ENCODE data around the gene ZFAND2B.

ZFAND2B gene, protein sequence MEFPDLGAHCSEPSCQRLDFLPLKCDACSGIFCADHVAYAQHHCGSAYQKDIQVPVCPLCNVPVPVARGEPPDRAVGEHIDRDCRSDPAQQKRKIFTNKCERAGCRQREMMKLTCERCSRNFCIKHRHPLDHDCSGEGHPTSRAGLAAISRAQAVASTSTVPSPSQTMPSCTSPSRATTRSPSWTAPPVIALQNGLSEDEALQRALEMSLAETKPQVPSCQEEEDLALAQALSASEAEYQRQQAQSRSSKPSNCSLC

DNA sequence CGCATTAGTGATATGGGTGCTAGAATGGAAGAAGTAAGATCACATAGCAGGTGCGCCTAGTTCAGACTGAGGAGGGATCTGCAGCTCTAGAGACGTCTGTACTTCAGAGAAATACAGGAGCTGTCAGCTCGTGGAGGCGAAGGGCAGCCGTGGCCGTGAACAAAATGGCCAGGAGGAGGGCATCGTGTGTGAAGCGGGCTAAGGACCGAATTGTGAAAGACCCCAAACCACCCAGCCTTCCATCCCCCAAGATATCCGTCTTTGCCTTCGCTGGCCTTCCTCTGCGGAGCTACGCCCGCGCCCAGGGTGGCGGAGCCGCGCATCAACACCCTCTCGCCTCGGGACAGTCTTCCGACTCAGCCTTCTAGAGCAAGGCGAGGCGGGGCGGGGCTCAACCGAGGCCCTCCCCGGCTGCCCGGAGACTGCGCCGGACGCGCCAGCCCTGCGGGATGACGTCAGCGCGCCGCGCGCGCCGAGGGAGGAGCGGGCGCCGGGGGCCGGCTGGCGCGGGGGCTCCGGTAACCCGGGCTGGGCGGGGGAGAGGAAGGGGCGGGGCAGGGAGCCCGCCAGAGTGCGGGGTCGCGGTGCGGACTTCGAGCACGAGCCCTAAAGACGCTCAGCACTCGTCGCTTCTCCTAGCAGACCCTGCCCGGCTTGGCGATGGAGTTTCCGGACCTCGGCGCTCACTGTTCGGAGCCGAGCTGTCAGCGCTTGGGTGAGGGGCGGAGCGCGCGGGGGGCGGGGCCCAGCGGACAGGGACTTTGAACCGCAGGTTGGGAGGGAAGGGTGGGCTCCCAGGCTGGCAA lies at the start of gene ZFAND2B:
Gene ZFAND2B, plus strand, starts transcription at position 455 of the 806 bp plus-strand sequence. Its CDS starts 206 bp downstream, at position 661.
- DNase-seq (ENCODE audit: low spot score) = peak; percentile 93

DNA sequence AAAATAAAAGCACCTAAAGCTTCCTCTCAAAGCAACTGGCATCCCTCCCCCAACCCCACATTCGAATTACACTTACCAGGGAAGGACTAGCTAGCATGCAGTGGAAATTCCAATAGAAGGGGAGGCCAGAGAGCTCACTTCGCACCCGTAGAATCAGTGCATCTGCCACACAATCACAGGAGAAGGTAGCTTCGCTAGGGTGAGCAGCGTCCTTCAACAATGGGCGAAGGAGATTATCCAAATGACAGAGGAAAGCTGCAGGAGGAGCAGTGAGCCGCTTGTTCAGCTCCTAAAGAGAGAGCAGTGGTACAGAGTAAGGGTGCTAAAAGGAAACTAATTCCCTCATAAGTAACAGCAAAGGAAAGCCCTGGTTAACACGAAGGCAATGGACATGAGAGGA lies 49.2 kb upstream of the ZFAND2B start:
- DNase-seq (ENCODE audit: low spot score) = no peak

DNA sequence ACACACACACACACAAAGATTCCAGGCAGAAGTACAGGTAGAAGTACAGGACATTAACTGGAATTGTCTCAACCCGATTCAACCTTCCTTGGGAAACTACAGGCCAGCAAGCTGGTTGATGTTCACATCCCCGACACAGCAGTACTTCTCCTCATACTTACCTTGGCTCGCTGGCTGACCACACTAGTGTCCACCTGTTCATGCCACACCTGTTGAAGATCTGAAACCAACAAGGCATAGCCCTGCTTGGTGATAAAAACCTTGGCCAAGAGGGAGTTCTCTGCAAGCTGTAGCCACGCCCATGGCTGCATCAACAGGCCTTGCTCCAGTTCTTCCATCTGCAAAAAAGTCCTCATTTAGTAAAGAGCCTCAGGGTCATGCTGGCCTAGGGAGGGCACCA lies 48.6 kb upstream of the ZFAND2B start:
- no peak for DNase-seq (ENCODE audit: low spot score)

DNA sequence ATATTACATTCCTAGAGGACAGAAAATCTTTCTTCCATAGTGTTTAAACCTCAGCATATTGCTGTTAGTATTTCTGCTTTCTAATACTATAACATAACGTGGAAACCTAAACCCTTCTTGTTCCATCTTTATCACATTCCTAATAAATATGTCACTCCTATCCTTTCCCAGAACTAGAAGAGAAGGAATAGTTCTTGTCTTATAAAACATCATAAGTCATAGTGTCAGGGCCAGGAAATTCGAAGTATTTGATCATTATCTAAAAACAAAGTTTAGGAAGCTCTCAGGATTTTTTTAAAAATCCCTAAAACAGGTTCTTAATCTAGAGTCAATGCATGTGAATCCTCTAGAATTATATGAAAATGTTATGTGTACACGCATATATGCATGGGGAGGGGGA lies 48.0 kb upstream of the ZFAND2B start:
- no peak for DNase-seq (ENCODE audit: low spot score)

DNA sequence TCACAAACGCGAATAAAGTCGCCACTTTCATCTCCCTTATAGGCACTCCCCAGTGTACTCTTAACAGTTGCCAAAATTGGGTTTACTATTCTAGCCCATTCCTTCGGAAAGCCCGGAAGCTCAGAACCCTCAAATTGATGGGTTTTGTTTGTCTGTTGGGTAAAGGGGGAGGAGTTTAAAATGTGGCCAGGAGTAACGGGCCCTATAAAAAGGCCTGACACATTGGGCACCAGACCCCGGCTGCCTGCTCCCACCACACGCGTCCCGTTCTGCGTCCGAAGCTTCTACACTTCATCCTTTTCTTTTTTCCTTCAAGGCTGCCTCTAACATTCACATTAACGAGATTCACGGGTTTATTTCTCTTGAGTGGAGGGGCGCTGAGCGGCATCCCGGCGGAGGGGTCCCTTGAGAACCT lies 46.8 kb upstream of the ZFAND2B start:
- DNase-seq (ENCODE audit: low spot score) = no peak

DNA sequence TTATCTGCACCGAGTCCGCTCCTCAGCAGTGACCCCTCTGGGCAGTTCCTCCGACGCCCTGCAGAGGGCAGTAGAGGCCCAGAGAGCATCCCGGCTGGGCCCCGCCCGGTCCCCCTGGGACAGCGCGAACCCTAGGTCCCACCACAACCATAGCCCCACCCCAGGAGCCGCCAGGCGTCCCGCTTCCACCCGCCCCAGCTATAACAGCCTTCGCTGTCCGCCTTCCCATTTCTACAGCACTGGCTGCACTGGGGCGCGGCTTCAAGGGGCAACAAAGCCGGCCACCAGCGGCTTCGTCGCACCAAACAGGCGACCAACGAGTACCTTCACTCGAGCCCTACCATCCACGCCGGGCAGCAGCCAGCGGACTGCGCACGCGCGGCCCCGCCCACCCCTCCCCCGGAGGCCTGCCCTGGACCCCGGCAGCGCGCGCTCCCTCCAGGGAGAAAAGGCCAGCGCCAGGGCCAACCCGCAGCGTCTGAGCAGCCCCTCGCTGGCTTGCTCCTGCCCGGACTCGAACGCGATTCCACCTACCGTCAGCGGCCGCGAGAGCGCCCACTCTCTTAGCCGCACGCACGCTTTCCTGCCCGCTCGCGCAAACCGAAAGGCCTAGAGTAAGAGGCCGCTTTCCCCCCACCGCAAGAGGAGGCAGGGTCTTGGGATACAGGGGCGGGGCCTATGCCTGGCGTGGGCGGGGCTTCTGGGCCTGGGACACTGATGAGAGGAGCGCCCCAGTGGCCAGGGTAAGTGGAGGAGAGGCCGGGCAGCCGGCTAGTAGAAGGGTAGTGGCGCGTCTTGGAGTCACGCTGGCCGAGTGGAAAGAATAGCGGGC lies 46.2 kb upstream of the ZFAND2B start, which contains the start of gene NHEJ1:
Gene NHEJ1, minus strand, starts transcription at position 630 of the 832 bp plus-strand sequence. CDS start 2,453 bp downstream, outside the sequence.
- peak; percentile 97 for DNase-seq (ENCODE audit: low spot score)

DNA sequence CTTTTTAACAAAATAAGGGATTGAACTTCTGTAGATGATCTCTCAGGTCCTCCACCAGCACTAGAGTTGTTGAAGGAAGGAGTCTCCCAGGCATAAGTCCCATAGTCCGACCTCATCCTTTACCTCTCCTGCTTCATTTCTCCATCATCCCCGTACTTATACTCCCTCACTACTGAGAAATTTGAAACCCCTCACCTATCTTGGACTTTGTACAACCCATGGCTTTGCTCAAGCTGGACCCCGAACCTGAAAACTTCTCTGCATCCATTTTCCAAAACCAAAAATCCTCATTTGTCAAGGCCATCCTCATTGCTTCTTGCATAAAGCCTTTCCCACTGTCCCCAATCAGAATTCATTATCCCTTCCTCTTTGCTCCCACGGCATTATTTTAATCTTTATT lies 45.5 kb upstream of the ZFAND2B start:
- DNase-seq (ENCODE audit: low spot score) = no peak

DNA sequence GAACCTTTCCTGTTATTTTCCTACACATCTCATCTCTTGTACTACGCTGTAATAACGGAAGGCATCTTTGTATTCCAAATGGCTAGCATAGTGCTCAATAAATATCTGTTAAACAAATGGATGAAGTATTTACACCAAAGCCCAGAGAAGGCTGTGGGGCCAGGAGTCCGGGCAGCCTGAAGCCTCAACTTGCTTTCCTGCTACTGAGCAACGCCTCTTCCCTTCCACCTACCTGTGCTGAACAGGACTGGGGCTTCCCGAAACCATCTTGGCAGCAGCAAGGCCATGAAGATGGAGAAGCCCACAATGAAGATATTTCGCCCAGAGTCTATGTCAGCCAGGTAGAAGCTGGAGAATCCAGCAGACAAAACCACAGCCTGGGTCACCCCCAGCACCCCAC lies 43.4 kb upstream of the ZFAND2B start:
- DNase-seq (ENCODE audit: low spot score) = no peak

DNA sequence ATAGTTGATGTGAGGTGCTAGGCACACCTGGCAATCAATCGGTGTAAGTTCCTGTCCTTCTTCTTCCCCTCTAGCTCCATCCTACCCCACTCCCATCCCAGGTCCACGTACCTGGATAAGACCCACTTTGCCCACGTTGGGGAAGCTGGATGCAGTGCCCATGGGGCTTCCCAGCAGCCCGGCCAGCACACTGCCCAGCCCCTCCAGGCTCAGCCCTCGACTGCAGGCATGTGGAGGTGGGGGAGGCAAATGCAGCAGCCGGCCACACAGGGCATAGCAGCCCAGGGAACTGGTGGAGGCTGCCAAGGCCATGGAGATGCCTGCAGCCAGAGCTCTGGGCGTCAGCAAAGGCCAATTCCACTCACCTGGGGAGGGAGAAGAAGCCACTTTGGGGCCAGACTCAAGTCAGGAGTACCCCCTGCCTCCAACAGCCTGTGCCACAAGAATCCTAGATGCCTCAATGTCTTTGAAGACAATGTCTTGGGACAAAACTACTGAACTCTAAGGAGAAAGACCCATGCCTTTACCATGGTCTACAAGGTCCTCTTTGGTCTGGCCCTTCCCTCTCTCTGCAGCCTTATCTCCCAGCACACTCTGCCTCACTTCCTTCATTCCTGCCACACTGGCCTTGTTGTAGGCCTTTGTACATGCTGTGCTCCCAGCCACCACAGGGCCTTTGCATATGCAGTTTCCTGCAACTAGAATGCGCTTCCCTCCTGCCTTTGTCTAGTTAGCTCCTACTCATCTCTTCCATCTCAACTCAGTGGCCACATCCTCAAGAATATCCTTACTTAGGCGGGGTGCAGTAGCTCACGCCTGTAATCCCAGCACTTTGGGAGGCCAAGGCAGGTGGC lies 41.3 kb upstream of the ZFAND2B start:
- DNase-seq (ENCODE audit: low spot score) = no peak

DNA sequence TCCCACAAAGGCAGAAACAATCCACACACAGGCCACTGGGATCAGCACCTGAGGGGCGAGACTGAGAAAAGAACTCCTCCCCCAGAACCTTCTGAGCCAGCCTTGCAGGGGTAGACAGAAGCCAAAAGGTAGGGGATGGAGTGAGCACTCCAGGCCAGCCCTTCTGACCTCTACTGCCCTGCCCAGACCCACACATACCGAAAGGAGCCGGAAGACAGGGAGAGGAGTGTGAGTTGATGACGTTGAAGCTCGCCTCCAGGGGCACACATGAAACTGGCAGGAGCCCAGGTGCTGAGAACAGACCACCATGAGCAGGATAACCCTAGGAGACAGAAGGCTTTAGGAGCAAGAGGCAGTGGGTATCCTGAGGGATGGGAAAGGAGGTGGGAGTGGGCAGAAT lies 38.6 kb upstream of the ZFAND2B start:
- DNase-seq (ENCODE audit: low spot score) = no peak

DNA sequence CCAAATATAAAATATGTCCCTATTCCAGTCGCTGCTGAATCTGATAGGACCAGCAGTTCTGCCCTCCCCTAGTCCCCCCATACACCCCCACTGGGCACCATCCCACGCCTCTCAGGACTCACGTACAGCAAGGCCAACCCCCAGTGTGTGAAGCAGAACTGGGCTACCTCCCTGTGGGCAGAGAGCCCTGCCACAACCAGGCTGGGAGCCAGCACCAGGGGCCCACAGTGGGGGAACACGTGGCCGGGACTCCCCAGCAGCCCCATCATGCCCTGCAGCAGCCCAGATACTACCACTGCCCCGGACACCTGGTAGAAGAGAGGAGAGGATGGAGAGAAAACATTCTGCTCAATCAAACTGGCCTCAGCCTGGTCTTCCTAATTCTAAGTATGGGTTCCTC lies 38.1 kb upstream of the ZFAND2B start:
- no peak for DNase-seq (ENCODE audit: low spot score)

DNA sequence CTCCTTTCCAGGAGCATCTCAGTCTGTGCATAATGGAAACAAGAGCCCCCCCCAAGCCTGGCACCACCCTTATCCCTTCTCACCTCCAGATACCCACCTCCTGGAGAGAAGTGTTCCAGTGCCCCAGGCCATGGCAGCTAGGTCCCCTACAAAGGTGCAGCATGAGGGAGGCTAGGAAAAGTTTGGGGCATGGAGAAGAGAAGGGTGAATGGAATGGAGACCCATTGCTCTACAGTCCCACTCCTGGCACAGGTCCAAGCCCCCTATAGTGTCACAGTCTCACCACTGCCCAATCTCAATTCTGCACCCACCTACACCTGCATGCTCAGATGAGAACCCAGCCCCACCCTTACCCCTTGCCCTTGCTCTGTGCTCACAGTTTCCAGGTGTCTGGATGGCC lies 37.6 kb upstream of the ZFAND2B start:
- no peak for DNase-seq (ENCODE audit: low spot score)

DNA sequence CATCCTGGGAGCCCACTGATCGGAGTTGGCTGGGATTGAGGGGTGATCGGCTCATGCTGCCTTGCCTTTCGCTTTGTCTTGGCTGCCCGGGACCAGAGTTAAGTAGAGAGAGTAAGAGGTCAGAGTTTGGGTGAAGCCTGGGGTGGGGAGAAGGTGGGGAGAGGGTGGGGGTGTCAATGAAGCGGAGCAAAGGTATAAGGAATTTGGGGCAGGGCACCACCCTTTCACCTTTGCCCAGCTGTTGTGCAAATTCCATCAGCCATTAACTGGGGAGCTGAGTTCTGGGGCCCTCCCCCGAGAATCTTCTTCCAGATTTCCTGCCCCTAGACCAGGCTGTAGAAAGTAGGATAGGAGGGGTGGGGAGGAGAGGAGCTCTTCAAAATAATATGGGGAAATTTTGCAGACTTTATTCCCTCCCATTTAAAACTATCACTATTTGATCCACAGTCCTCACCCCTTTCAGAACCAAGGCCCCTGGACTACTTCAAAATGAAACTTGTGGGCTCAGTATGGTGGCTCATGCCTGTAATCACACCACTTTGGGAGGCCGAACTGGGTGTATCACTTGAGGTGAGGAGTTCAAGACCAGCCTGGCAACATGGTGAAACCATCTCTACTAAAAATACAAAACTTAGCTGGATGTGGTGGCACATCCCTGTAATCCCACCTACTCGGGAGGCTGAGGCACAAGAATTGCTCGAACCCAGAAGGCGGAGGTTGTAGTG lies 36.5 kb upstream of the ZFAND2B start, which contains the start of gene SLC23A3:
Gene SLC23A3, minus strand, starts transcription at position 100 of the 725 bp plus-strand sequence. Its CDS starts 45 bp downstream, at position 55.
- DNase-seq (ENCODE audit: low spot score) = no peak

DNA sequence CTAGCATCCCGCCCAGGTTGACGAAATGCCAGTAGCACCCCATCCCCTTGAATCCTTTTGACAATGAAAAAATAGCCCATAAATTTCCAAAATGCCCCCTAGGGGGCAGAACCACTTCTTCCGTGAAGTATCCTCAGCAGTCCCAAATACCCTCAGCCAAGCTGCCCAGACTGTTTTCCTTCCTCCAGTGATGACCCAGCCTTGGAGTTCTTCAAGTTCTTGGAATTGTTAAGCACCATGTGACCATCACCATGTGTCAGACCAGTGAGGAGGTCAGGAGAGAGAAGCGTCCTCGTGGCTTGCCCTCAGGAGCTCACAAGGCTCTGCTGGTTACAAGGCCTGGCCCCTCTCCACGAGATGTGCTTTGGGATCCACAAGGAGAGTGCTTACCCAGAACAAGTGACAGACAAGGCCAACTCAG lies 35.3 kb upstream of the ZFAND2B start:
- DNase-seq (ENCODE audit: low spot score) = peak; percentile 74

DNA sequence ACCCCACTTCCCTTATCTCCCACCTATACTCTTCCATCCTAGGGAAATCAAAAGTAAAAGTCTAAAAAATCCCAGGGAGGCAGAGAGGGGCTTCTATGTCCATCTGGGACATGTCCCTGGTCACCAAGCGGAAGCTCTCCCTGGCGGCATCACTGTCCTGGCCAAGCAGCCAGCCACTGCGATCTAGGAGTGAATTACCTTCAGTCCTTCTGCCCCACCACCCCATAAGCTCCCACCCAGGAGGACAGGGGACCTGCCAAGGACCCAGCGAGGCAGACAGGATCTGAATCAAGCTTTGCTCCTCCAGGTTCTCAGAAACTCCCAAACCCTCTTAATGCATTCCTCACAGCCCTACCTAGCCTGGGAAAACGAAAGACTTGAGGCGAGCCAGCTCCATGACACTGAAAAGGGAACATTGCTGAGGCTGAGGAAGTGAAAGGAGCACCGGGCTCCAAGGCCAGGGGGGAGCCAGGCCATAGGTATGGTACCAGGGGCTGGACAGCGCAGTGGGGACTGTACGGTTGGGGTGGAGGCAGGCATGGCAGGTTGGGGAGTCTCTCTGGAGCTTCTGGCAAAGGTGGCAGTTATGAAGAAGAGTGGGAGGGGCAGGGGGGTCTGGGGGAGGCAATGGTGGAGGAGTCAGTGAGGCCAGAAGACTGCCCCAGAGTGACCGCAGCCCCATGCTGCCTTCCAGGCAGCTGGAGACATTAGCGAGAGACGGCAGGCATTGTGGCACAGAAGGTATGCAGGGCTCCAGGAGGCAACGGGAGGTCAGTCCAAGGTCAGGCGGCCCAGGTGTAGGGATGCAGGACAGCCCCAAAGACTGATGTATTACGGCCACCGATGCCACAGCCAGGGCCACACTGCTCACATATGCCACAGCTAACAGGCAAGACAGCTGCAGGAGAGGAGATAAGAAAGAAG lies 34.1 kb upstream of the ZFAND2B start:
- no peak for DNase-seq (ENCODE audit: low spot score)

DNA sequence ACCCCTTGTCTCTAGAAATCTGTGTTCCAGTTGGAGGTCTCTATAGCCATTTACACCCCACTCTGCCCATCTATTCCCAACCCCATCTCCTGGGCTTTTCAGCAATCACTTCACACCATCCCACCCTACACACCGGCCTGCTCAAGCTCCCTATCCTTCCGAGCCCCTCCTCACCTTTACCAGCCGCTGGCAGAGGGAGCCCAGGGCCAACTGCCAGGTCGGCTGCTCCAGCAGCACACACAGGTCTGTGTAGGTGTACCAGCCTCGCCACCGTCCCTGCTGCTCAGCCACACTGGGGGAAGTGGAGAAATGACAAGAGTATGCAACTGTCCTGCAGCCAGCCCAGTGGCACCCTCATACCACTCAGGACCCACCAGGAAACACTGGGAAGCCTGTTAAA lies 33.4 kb upstream of the ZFAND2B start:
- DNase-seq (ENCODE audit: low spot score) = no peak

DNA sequence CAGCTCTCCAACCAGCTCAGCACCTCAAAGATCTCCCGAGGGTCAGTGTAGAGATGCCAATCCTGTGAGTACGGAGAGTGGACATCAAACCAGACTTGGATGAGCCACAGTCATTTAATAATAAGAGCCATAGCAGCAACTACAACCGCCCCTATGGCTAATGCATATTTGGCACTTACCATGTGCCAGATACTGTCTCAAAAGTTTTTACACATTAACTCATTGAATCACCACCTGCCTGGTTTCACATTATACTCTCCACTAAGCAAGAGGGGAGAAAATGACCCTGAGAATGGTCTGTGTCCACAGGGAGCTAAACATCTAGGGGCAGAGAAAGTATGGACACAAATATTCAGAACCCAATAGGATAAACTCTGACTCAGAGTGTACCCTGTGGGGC lies 32.4 kb upstream of the ZFAND2B start:
- DNase-seq (ENCODE audit: low spot score) = no peak

DNA sequence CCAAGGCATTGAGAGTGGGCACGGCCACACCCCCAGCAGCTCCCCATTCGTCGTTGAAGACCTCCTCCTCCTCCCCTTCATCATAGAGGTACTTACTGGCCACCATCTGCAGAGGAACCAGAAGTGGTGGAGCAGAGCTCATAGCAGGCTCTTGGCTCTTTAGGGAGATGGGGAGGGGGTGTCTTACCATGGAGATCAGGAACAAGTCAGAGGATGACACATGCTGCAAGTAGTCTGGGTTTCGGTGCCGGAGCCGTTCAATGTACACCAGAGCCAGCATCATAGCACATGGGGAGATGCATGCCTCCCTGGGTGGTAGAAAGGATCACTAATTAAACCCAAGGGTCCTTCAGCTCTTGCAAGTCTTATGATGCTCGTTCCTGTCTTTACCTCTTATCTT lies 31.8 kb upstream of the ZFAND2B start:
- no peak for DNase-seq (ENCODE audit: low spot score)

DNA sequence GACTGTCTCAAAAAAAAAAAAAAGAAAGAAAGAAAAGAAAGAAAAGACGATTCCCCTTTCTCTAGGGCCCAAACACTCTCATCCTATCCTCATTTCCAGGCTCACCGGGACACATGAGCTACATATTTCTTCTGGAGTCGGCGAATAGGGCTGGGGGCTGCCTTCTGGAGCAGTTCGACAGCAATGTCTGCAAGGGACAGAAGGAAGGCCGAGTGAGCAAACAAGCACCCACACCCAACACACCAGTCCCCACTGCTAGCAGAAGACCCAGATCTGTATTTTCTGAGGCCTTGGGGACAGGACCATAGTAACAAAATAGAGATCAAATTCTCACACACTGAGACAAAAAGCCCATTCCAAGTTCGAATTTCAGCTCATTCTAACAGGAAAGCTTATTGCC lies 31.1 kb upstream of the ZFAND2B start:
- no peak for DNase-seq (ENCODE audit: low spot score)

All from cerebellar cortex (tissue), 1 donor.